Posterior cingulate gyrus (tissue), 11 donors: ENCODE data around the gene INSRR.

Source experiments
- DNase-seq, 10 donors: peaks; one replicate each; pipeline versions ENCODE4 v3.0.0 to v3.0.0-alpha.2; 2020 to 2021; ENCODE audit warnings: mixed read lengths in 3 of 10
- intact Hi-C: fragments of 100-400 bp; cut with DNase I; formaldehyde crosslinking; loops from one replicate; pipeline ENCODE4 v1.15.1; 2023

The INSRR gene

DNA sequence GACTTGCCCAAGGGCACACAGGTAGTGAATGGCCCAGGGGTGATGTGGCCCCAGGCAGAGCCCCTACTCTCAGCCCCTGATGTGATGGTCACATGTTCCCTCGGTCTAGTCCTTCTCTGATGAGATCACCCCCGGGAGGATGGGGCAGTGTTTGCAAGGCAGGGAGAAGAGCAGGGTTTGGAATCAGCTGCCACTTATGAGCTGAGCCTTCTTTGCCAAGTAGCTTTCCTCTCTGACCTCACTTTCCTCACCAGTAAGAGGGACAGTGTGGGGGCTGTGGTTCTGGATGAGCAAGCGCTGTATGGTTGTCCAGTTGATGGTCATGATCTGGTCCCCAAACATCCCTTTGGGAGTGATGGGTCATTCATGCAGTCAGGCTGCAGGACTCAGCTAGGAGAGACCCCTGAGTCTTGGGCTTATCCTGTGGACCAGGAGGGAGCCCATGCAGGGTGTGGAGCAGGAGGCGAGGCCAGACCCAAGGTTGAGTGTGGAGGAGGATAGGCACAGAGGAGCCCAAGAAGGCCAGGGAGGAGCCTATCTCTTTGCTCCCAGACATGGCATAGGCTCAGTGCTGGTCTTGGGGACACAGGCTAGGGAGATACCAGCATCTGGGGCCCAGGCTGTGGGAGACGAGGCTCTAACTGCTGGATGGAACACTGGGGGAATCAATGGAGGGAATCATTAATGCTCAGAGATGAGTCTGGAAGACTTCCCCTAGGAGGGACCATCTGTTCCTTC lies 18.7 kb upstream of the INSRR start:
- intact Hi-C loops, result no loop called here
- no peak for DNase-seq

- intact Hi-C loops, result no loop called here
- DNase-seq, result no peak
Measured at GRCh38 chr1:156876281-156876680, 17.4 kb upstream of the INSRR start.

DNA sequence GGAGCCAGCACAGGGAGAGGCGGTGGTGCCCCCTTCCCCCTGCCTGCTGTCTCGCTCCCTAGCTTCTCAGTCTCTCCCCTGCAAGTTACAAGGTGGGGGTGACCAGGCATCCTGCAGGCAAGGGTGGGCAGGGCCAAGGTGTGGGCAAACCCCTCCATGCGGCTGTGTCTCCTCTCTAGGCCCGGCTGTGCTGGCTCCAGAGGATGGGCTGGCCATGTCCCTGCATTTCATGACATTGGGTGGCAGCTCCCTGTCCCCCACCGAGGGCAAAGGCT lies 16.4 kb upstream of the INSRR start:
- DNase-seq, result no peak
- intact Hi-C loops, result no loop called here

GRCh38 chr1:156874572-156875340 lies 15.8 kb upstream of the INSRR start:
- DNase-seq, result no peak
- intact Hi-C loops, result no loop called here

GRCh38 chr1:156874142-156874541 lies 15.2 kb upstream of the INSRR start:
- DNase-seq, result no peak
- intact Hi-C loops, result no loop called here

DNA sequence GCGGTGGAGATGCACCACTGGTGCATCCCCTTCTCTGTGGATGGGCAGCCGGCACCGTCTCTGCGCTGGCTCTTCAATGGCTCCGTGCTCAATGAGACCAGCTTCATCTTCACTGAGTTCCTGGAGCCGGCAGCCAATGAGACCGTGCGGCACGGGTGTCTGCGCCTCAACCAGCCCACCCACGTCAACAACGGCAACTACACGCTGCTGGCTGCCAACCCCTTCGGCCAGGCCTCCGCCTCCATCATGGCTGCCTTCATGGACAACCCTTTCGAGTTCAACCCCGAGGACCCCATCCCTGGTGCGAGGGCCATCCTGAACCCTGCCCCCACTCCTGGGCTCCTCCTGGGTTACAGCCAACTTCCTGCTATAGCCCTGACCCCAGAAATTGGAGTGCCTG lies 14.7 kb upstream of the INSRR start:
- intact Hi-C loops, result no loop called here
- DNase-seq, result peak in 1 of 10 donors; percentile 65

GRCh38 chr1:156869455-156869854 lies 10.5 kb upstream of the INSRR start:
- DNase-seq, result no peak
- intact Hi-C loops, result no loop called here

DNA sequence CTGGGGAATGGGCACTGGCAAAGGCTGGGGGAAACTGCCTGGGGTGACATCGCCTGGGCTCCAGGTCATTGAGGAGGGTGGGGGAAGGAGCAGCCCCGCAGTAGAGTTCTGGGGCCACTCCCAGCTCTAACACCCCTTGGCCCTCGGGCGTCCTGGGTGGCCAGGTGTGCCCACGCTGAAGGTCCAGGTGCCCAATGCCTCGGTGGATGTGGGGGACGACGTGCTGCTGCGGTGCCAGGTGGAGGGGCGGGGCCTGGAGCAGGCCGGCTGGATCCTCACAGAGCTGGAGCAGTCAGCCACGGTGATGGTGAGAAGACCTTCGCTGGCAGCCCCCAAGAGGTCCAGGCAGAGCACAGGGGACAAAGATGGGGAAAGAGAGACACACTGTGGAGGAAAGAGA lies 9.4 kb upstream of the INSRR start:
- DNase-seq, result no peak
- intact Hi-C loops, result no loop called here

- DNase-seq, result no peak
- intact Hi-C loops, result no loop called here
Measured at GRCh38 chr1:156866249-156866909, 7.5 kb upstream of the INSRR start.

DNA sequence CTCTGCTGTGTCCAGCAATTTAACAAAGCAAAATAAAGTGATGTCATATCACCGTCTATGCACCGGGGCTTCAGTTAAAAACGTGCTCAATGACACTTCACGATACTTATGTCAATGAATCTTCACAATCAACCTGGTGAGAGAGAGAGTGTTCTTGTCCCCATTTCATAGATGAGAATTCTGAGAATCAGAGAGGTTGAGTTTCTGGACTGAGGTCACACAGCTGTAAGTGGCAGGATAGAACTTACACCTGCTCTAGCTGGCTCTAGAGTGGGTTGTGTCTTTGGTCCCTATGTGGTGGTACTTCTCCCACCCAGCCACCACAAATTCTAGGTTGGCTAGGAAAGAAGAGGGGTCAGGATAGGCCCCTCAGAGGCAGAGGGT lies 6.9 kb upstream of the INSRR start:
- no peak for DNase-seq
- intact Hi-C loops, result no loop called here

- DNase-seq, result no peak
- intact Hi-C loops, result no loop called here
Measured at GRCh38 chr1:156865258-156865657, 6.3 kb upstream of the INSRR start.

DNA sequence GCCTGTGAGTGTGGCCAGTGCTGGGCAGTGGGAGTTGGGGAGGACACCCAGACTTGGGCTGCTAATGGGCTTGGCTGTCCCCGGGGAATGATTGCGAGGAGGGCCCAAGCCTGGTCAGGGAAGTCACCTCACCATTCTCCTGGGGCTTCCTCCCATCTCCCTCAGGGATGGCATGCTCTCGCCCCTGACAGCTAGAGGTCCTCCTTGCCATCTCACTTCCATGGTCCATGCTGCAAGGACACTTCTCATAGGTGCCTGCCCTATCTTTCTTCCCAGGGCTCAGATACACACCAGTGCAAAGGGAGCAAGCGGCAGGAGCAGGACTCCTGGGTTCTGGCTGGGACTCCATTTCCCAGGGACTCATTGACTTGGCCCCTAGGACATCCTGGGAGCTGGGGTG lies 5.9 kb upstream of the INSRR start:
- intact Hi-C loops, result loop anchor here (5.0 kb wide), 1 partner anchor 67 kb away; no protein-coding TSS in a partner anchor
- DNase-seq, result no peak

DNA sequence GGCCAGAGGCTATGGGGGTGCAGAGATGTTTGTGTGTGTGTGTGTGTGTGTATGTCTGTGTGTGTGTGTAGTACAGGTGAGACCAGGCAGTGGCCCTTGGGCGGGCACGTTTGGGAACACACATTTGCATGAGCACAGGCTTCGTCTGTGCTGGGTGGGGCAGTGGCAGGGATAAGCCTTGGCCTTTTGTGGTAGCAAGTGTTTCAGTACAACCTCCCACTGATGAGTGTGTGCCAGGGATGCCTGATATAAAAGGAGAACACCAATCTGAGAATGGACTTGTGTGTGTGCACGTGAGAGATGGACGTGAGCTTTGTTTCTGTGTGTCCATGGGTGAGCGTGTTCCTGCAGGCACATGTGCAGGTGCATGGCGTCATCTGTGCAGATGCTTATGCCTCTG lies 4.7 kb upstream of the INSRR start:
- intact Hi-C loops, result loop anchor here (5.0 kb wide), 1 partner anchor 66 kb away; no protein-coding TSS in a partner anchor
- no peak for DNase-seq

DNA sequence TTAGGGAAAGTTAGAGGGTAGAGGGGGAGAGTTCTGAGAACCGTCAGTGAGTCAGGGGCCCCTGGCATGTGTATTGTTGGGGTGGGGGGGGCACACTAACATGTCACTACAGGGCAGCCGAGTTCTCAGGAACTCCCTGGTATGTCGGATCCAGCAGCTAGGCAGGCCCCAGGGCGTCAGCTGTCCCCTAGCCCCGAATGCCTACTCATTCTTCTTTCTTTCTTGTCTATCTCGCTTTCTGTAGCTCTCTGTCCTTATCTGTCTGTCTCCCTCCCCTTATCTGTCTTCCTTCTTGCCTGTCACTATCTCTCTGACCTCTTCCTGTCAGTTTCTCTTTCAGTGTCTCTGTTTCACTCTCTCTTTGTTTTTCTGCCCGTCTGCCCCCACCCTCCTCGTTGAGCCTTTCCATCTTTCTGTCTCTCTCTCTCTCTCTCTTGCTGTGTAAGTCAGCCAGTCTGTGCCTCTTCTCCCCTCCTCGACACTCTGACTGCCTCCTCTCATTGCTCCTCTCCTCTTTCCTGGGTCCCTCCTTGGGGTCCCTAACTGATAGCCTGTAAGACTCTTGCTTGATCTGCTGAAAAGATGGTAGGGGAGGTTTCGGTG lies 4.2 kb upstream of the INSRR start:
- intact Hi-C loops, result loop anchor here (5.0 kb wide), 1 partner anchor 66 kb away; no protein-coding TSS in a partner anchor
- DNase-seq, result no peak

DNA sequence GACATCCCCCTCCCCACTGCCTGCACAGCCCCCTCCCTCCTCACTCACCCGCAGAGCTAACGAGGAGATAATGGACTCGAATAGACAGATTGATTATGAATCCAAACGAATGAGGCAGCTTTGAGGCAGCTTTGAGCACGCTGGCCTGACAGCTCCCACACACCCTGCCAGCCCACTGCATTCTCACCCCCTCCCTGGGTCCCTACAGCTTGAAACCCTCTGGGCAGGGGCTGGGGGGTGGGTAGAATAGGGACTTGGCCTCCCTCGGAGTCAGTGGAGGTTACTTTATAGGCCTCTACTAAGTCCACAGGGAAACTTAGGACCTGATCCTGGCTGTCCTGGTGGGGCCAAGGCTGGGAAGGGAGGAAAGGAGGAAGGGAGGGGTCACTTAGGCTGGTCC lies 3.7 kb upstream of the INSRR start:
- intact Hi-C loops, result loop anchor here (5.0 kb wide), 1 partner anchor 65 kb away; no protein-coding TSS in a partner anchor
- no peak for DNase-seq

- intact Hi-C loops, result loop anchor here (2.0 to 5.0 kb wide), 2 partner anchors 22 to 64 kb away; no protein-coding TSS in a partner anchor
- peak in 5 of 10 donors; percentile 4 to 90 (median 21) for DNase-seq
Measured at GRCh38 chr1:156860628-156861423, 1.9 kb upstream of the INSRR start, which contains the start of gene NTRK1. NTRK1 (plus strand) TSS chr1:156860865; CDS start chr1:156860935, 70 bp downstream.

DNA sequence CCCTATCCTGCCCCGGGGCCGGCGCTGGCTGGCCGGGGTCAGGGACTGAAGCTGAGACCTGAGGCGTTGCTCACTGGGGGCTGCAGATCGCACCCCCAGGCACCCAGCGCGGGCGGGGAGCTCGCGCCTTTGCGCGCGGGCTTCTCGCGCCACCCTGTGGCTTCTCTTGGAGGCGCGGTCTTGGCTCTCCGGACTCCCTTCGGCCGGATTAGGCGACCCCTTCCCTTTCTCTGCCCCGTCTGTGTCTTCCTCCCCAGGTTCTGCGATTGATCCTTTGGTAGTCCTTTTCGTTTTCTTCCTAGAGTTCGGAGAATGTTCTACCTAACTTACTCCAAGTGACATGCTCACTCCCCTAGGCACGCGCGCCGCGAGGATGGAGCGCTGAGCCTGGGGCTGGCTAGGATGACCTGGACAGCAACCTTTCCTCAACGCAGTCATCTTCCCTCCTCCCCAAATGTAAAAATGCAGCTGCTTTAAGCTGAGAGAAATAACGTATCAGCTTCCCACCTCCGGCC lies 1.3 kb upstream of the INSRR start:
- DNase-seq, result peak in 7 of 10 donors; percentile 34 to 93 (median 50)
- intact Hi-C loops, result loop anchor here (2.0 to 5.0 kb wide), 2 partner anchors 21 to 63 kb away; no protein-coding TSS in a partner anchor

- intact Hi-C loops, result loop anchor here (2.0 to 5.0 kb wide), 2 partner anchors 21 to 62 kb away; no protein-coding TSS in a partner anchor
- DNase-seq, result no peak
Measured at GRCh38 chr1:156859523-156860112, 701 bp upstream of the INSRR start.

DNA sequence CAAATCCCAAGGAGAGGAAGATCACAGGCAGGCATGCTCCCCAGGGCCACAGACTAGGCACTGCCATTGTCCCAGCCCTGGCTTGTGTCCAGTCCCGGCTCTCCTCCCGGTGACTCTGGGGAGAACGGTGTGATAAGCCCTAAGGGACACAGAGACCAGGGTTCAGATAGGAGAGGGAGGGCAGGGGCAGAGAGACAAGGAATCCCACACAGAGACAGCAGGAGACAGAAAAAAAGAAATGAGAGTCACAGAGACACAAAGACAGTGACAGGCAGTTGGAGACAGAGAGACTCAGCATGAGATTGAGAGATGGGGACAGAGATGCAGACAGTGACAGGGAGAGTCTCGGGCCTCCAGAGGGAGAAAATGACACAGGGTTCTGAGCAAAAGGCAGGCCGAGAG lies 361 bp downstream of the INSRR start:
- no peak for DNase-seq
- intact Hi-C loops, result no loop called here
